Neural progenitor cell (in vitro differentiated cells): ENCODE data around the gene ARF6.

Source experiments
- CTCF ChIP-seq: fragments of 200-600 bp; sonication (generic); IDR thresholded peaks from 2 replicates; pipeline ENCODE4 v1.5.1; 2017; ENCODE audit warnings: antibody characterized with exemption, mild to moderate bottlenecking
- EZH2 ChIP-seq: fragments of 200-600 bp; sonication (generic); IDR thresholded peaks from 2 replicates; pipeline ENCODE4 v1.6.1; 2017; ENCODE audit warnings: antibody characterized with exemption, mild to moderate bottlenecking, moderate library complexity
- EZH2phosphoT487 ChIP-seq: fragments of 200-600 bp; sonication (generic); IDR thresholded peaks from 2 replicates; pipeline ENCODE4 v1.6.1; 2017; ENCODE audit warnings: antibody characterized with exemption

DNA sequence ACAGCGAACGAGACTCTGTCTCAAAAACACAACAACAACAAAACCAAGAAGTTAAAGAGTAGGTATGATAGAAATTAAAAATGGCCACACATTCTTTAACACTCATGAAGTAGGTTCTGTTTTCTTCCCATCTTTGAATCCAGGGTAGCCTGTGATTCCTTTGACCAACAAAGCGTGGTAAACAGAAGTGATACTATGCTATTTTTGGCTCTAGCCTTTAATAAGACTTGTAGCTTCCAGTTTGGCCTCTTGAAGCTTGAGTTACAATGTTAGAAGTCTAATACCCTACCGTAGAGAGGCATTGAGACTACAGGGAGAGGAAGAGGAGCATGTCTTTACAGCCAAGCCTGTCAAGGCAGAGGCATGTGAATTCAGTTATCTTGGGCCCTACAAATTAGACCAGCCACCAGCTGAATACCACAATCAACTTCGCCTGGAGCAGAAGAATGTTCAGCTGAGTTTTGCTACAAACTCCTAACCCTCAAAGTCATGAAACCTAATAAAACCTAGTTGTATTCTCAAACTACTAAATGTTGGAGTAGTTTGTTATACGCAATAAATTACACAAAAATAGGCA lies 35.4 kb upstream of the ARF6 start:
- TF ChIP-seq CTCF (no peak), EZH2phosphoT487 (no peak), EZH2 (no peak)
